GM18909 (cell line): ENCODE results near the gene UPF2.
"Not testable (repeated sequence)": the region's sequence is repeated elsewhere in the genome, so short reads cannot be mapped to it uniquely, and the experiment has no call there.

Source experiments
- ATAC-seq: cut with Tn5 transposase; IDR thresholded peaks from one replicate; pipeline ENCODE4 v1.9.1; 2021; ENCODE audit warnings: mild to moderate bottlenecking; ENCODE audit not compliant: unreplicated experiment, poor library complexity

Gene UPF2

DNA sequence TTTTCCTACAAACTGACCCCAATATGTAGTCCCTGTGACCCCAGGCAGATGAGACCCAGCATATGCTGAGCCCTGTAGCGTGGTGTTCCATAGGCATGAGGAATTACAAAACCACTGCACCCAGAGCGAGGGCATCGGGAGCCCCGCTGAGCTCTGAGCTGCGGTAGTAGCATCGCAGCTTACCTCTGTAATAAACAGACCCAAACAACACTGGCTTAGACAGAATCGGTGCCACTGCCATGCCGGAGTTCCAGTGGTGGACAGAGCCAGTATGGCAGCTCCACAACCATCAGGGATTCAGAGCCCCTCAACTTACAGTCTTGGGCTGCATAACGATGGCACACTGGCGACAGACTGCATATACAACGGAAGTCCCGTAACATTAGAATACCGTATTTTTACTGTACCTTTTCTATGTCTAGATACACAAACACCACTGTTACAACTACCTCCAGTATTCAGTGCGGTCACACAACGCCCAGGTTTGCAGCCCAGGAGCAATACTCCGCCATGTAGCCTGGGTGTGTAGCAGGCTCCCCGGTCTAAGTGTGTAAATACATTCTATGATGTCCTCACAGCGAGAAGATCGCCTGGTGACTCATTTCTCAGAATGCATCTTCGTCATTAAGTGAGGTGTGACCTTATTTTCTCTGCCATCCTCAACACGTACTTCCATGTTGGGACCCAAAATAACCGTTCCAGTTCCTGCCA lies 150.7 kb downstream of the UPF2 start:
- ATAC-seq: no peak

DNA sequence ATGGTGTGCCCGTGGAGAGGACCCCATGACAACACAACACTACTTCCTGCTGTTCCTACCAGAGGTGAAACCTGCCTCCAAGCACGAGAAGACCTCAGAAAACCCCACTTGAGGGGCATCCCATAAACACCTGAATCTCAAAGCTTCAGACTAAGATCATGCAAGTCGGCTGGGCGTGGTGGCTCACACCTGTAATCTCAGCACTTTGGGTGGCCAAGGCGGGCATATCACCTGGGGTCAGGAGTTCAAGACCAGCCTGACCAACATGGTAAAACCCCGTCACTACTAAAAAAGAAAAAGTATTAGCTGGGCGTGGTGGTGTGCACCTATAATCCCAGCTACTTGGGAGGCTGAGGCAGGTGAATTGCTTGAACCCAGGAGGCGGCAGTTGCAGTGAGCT lies 153.3 kb downstream of the UPF2 start:
- not testable (repeated sequence) for ATAC-seq

DNA sequence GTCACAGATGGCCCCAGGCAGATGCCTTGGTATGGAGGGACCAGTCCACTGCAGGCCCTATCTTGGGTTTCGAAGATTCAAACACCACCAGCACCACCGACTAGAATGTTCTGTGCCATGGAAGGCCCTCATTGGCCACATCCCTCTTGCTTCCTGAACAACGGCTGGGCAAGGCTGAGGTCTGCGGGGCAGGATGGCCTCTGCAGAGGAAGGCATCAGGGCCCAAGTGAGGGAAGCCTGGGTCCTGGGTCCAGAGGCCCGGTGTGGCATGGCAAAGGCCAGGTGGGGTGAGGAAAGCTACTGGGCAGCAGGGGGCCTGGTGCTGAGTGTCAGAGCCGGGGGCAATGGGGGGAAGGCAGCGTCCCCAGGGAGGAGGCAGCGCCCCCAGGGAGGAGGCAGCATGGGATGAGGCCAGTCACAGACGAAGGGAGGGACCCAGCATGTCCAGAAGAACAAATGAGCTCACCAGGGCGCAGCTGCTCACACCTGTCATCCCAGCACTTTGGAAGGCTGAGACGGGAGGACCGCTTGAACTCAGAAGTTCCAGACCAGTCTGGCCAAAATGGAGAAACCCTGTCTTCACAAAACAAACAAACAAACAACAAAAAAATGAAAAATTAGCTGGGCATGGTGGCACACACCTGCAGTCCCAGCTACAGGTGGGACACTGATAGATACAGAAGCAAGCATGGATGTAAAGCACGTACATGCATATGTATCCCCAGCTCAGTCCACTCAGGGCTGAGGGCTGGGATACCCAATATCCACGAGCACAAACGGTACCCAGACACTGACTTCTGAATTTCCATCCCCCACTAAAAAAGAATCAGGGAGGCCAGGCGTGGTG lies 155.0 kb downstream of the UPF2 start:
- ATAC-seq: no peak

DNA sequence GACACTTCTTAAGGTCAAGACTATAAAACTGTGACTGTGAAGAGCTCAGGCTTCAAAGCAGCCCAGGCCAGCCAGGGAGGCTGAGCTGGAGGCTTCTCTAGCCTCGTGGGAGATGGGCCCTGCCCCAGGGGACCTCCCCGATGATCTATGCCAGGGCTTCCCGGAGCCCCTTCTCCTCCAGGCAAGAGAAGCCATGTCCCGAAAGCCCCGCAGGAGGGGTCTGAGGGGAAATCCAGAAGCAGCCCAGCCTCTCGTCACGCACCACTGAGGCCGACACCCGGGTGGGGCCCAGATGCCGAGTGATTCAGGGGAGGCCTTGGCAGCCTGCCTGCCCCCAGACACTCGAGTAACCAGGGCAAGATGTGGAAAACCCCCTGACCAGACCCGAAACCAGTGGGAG lies 155.8 kb downstream of the UPF2 start:
- ATAC-seq: no peak

DNA sequence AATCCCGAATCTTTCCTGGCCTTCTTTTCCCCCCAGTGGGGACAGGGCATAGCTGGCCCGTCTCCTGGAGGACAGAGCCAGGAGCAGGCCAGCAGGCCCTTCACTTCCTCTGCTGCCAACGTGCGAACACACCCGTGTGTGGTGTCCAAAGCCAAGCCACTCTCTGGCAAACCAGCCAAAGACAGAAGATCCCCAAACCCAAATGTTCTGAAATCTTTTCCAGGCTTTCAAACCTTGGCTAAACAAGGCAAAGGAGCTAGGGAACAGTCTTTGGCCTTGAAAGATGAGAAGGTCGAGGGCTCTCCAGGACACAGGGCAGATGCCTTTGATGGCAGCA lies 156.5 kb downstream of the UPF2 start:
- no peak for ATAC-seq

DNA sequence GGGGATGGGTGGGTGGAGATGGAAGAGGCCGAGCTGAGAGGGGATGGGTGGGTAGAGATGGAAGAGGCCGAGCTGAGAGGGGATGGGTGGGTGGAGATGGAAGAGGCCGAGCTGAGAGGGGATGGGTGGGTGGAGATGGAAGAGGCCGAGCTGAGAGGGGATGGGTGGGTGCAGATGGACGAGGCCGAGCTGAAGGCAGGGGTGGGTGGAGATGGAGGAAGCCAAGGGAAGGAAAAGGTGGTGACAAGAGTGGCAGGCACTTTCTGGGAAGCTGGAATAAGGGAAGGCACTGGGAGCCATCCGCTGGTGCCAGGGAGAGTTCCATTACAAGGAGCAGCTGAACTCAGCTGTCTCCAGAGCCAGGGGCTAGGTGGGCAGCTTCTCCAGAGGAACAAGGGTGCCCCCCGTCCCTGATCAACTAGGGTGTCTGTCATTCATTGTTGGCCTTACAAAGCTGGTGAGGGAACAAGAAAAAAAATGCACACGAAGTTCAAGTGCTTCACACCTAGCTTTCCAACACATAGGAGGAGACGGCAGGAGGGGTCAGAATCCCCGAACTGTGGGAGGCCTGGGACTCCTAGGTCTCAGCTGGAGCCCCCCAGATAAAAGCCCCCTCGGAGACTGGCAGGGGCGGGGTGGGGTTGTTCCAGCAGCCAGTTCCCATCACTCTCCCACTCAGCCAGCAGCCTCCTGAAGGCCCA lies 157.0 kb downstream of the UPF2 start:
- ATAC-seq: no peak

DNA sequence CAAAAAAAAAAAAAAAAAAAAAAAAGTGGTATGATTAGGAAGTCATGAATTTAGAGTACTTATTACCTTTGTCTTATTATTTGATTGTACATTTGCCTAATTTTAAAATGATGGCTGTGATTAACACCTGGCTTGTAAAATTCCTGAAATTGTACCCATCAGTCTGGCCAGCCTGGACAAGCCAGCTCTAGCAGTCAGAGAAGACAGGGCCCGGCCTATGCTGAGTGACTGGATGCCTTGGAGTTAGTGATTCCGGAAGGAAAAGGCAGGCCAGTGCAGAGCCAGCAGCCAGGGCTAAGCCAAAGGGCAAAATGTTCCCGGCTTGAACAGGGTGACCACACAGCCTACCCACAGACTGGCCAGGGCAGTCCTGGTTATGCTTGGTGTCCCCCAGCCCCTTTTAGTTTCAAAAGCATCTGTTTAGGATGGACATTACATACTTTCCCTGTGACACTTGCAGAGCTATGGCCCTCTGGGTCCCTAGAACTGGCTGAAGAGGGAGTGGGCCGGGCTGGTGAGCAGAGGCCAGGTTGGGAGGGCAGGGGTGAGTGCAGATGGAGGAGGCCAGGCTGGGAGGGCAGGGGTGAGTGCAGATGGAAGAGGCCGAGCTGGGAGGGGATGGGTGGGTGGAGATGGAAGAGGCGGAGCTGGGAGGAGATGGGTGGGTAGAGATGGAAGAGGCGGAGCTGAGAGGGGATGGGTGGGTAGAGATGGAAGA lies 157.7 kb downstream of the UPF2 start:
- no peak for ATAC-seq

DNA sequence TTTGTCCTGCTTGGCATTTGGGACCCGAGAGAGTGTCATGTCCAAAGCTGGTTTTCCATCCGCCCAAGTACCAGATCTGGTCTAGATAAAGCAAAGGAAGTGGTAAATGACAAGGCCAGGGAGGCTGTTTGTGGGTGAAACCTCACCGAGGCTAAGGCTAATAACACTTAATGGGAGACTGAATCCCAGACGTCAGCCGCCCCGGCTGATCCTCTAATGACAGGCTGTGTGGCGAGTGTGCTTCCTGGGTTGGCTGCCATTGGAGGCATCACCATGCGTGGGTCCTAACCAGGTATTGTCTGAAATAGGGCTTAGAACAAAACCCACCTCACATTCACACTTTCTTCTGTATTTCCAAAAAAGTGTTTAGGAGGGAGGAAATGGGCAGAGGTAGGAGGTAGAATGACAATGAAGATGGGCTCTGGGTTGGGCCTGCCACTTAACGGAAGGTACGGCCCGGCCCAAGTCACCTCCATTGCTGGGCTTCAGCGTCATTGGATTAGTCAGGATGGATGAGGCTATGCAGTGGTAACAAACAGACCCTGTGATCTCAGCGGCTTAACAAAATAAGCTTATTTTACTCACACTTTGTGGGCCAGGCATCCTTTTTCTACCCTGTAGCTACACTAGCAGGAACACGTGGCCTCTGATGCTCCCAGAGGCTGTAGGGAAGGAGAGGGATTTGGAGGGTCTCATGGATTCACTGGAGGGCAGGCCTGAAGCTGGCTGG lies 159.8 kb downstream of the UPF2 start:
- ATAC-seq: no peak

DNA sequence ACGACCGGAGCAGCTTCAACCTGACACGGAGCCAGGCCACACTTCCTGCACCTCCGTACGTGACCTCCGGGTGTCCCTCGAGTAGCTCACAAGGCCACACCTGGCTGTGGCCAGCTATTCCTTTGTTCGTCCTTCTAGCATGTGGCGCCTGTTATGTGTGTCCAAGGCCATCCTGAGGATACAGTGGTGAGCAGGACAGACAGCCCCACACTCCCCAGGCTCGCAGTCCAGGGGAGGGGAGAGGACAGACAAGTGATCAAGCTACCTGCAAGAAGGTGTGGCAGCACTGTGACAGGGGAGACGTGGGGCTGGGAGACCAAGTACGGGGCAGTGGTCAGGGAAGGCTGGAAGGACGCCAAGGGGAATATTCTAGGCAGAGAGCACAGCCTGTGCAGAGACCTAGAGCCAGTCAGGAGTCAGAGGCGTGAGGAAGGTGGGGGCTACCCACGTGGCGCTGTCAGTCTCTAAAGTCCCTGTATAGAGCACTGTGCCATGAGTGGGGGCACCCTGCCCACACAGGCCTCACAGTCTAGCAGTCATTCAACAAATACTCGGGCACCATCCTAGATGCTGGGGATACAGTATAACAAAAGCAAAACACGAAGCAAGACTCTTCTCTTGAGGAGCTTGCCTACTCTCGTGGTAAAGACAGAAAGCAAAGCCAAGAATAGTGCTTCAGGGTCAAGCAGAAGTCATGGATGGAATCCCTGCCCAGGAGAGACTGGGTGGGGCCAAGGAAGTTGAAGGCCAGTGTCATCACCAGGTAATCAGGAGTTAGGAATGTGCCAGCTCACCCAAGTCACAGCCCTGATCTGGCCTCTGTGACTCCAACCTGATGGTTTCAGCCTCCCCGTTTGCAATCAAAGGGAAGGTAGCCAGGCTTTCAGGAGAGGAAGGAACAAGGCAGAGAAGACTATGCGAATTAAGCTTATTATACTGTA lies 160.9 kb downstream of the UPF2 start:
- ATAC-seq: no peak

DNA sequence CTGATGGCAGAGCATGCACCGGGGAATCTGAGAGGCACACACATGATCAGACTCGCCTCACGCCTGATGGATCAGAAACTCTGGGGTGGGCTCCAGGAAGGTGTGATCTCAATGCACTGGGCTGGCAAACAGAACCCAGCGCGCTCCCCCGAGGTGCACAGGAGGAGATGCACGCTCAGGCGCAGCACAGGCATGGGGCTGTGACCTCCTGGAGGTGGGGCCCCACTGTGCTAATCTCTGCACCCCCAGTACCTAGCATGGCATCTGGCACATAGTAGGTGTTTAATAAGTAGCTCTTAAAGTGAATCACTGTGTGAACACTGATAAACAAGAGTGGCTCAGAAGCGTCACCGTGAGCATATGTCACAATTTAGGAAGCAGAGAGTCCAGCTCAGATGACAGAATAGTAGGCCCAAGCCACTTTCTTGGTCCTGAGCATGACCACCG lies 161.6 kb downstream of the UPF2 start:
- no peak for ATAC-seq

DNA sequence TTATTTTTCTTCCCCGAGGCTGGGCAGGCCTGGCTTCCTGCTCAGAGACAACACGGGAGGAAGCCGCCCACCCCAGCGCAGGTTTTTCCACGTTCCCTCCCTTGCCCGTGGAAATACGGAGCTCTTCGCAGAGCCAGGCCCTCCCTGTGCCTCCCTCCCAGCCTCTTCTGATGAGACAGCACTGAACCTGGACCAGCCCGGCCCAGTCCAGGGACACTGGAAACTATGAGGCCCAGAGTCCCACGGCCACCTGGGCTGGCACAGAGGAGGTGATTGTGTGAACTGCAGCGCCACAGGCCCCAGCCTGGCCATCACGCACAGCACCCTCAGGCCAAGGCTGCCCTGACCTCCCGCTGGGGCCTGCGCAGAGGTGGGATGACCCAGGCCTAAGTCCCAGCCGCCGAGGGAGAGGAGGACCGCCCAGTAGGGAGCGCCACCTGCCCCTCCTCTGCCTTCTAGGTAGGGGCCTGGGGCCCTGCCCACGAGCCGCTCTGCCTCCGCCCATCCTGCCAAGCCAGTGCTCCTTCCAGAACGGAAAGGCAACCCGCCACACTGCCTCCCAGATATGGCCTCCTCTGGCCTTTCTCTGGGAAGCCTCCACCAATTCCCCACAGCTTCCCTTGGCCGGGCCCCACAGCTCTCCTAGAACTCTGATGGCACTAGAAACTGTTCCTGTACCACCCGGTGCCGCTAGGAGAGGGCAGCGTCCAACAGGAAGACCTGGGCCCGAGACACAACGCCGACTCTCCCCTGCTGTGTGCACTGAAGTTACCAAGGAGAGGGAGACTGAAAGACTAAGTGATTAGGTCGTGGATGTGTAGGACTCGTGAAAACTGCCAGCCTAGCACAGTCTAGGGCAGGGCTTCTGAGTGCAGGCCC lies 162.2 kb downstream of the UPF2 start:
- ATAC-seq: no peak

DNA sequence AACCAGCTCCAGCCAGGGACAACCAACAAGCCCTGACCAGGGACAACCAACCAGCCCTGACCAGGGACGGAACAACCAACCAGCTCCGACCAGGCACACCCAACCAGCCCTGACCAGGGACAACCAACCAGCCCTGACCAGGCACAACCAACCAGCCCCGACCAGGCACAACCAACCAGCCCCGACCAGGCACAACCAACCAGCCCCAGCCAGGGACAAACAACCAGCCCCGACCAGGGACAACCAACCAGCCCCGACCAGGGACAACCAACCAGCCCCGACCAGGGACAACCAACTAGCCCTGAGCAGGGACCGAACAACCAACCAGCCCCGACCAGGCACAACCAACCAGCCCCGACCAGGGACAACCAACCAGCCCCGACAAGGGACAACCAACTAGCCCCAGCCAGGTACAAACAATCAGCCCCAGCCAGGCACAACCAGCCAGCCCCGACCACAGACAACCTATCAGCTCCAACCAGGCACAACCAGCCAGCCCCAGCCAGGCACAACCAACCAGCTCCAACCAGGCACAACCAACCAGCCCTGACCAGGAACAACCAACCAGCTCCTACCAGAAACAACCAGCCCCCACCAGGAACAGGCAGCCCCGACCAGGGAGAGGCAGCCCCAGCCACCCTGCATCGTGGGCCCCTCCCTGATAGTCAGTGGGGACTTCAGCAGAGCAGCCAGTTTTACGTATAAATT lies 163.1 kb downstream of the UPF2 start:
- ATAC-seq: no peak

DNA sequence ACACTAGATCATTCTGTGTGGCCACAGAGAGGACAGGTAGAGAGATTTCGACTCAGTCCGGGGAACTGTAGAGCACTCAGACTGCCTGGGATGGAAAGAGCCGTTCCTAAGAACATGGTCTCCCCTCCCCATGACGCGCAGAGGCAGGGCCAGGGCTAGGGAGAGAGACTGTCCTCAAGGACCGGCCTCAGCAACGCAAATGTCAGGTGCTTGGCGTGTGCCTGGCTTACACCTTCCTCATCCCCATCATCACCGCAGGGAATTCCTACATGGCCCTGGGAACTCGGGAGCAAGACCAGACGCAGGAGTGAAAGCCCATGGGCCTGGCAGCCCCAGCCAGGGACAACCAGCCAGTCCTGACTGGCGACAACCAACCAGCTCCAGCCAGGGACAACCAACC lies 163.8 kb downstream of the UPF2 start:
- no peak for ATAC-seq

DNA sequence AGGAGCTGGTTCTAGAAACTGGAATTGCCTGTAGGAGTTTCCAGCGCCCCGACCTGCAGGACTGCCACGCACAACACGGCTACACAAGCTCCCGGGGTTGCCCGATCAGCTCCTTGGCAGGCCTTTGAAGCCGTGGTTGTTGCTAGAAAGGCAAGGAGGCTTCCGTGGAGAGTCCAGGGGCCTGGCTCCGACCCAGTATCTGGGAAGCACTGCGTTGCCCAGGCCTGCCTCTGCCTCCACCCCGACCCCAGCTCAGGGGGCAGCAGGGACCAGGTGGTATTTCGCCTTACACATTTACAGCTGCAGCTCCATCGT lies 165.1 kb downstream of the UPF2 start:
- ATAC-seq: no peak

DNA sequence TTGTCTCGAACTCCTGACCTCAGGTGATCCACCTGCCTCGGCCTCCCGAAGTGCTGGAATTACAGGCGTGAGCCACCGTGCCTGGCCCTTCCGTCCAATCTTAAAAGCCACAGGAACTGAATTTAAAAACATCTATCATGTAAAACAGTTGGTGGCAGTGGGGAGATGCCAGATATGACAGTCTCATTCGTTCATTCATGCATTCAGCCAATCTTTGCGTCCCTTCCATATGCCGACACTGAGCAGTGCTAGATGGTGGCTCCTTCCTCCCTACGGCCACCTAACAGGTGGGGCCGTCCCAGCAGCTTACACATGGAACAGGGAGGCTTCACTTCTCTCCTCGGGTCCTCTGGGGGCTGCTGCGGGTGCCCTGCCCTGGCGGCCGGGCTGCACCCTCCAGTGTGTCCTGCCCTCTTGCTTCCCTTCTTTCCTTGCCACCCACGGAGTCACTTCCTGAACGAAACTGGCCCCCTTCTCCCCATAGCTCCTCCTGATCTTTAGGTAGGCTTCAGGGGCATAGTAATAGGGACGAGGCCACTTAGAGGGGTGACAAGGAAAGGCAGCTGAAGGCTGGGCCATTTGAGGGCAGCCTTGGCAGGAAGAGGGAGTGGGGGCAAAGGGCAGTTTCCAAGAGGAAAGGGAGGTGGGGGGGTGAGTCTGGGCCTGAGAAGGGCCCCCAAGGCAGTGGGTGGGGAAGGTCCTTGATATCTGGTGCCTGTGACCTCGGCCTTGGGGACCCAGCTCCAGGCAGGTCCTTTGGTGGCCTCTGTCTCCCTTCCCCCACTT lies 165.6 kb downstream of the UPF2 start:
- ATAC-seq: no peak

DNA sequence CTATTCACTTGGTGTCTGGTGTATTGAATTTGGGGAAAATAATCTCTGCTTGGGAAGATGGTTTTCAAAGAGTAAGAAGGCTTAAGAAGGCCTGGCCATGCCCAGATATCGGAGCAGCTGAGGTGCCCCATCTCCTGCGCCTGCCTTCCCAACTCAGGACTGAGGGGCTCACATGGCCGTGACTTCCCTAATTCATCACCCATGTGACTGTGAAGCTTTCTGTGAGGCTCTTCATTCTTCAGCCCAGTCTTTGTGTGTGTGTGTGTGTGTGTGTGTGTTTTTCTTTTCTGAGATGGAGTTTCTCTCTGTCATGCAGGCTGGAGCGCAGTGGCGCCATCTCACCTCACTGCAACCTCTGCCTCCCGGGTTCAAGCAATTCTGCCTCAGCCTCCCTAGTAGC lies 166.3 kb downstream of the UPF2 start:
- ATAC-seq: no peak
